ENCODE measurements around the gene UCK2. TPM values are rescaled to one million over a fixed set of nuclear protein-coding genes. Genes with fewer than 3 reads are reported as not detected.

Gene UCK2
- total RNA-seq, 3 donors from 2014 or later (not counting 1 experiment from before 2014, with no cell fraction given), result 12.8 to 20.5 (median 14.4) TPM

DNA sequence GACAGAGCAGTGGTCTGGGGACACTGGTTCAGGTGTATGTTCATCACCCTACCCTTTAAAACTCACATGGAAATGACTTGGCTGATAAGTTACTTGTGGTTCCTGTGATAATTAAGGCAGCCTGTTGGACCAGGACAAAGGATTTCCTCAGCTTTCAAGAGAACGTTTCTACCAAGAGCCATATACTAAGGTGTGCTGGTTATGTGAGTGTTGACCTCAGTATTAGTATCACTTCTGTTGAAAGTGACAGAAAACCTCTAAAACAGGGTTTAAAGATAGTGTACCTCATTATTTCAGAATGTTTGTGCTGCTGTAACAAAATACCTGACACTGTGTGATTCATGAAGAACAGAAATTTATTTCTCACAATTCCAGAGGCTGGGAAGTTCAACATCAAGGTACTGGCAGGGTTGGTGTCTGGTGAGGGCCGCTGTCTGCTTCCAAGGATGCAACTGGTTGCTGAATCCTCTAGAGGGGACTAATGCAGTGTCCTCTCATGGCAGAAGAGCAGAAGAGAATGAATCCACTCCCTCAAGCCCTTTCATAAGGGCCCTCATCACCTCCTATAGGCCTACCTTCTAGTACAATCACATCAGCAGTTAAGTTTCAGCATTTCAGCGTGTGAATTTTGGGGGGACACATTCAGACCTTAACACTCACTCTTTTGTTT, 54.9 kb downstream of the UCK2 start:
- no peaks in the 10 kb centered on the region for H3K27me3 Mint-ChIP-seq (ENCODE audit: low read depth in 2 of 2)
- H3K27ac Mint-ChIP-seq, result no peak overlapping the region

DNA sequence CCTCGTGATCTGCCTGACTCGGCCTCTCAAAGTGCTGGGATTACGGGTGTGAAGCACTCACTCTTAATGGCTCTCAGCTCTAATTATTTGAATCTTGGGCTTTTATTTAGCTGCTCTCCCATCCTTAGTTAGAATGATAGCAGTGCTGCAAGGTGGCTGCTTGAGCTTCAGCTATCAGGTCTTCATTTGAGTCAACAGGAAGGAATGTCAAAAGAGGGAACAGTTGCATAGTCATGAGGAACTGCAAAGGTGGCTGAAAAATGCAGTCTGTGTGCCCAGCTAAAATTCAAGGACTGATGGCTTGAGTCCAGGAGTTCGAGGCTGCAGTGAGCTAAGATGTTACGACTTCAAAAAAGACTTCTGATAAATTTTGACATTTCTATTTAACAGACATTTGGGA, 55.6 kb downstream of the UCK2 start:
- H3K27me3 ChIP-seq (ENCODE audit: control insufficient read depth, insufficient read depth, low read length), result no peaks in the 10 kb centered on the region
- no peak for DNase-seq

More for the DNA sequence above, 54.9 kb downstream of the UCK2 start:
- Mint-ChIP-seq H3K4me3 (no peak overlapping the region), H3K36me3 (no peaks in the 10 kb centered on the region), H3K4me1 (peaks cover 43 to 50% of the 10 kb centered on the region in 2 donors), H3K9me3 (no peaks in the 10 kb centered on the region)
- DNase-seq, result no peak
- ATAC-seq, result no peak
- no peak overlapping the region for H3K27ac ChIP-seq (ENCODE audit: low read length)
- H3K4me1 ChIP-seq (ENCODE audit: control insufficient read depth, insufficient read depth, low read length), result no peaks in the 10 kb centered on the region
- H3K4me3 ChIP-seq (ENCODE audit: low read length), result no peak overlapping the region
- no peaks in the 10 kb centered on the region for H3K36me3 ChIP-seq (ENCODE audit: control insufficient read depth, insufficient read depth, low read length)
- intact Hi-C loops (cut with micrococcal nuclease), result no loop called here
- no peaks in the 10 kb centered on the region for H3K9me3 ChIP-seq (ENCODE audit: control insufficient read depth, insufficient read depth, low read length)
- TF ChIP-seq, protein P1, sequence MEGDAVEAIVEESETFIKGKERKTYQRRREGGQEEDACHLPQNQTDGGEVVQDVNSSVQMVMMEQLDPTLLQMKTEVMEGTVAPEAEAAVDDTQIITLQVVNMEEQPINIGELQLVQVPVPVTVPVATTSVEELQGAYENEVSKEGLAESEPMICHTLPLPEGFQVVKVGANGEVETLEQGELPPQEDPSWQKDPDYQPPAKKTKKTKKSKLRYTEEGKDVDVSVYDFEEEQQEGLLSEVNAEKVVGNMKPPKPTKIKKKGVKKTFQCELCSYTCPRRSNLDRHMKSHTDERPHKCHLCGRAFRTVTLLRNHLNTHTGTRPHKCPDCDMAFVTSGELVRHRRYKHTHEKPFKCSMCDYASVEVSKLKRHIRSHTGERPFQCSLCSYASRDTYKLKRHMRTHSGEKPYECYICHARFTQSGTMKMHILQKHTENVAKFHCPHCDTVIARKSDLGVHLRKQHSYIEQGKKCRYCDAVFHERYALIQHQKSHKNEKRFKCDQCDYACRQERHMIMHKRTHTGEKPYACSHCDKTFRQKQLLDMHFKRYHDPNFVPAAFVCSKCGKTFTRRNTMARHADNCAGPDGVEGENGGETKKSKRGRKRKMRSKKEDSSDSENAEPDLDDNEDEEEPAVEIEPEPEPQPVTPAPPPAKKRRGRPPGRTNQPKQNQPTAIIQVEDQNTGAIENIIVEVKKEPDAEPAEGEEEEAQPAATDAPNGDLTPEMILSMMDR (IDR thresholded peaks at IDR 0.05), result no peak
- 95% methylated on average over 2 of the region's 3 CpGs for WGBS (ENCODE audit: insufficient coverage)
- H3K27me3 ChIP-seq (ENCODE audit: control insufficient read depth, insufficient read depth, low read length), result no peaks in the 10 kb centered on the region

DNA sequence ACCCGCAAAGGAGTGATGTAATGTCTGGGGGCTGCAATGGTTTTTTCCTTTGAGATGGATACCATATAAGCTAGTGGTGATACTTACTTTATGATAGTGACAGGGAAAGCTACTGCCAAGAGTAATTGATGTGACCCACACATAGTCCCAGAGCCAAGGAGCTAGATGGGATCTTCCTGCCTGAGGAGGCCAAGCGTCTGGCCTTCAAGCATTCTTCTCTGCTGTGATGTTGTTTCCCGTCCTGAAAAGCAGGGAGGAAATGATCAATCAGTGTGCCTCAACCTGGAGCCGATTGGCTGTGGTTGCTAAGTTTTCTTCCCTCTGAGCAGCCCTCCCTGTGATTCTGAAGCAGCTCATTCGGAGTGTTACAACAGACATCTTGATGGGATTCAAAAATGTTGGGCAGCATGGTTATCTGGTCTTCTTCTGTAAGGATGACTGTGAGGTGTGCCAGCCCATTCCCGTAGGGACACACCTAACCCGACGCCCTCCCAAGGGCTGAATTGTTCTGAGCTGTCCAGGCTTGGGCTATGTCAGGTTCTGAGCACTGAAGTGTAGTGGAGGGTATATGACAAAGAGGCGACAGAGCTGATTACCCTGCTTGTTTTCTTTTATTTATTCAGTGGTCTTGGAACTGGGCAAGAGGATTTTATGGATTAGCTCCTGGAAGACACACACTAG, 56.7 kb downstream of the UCK2 start:
- ATAC-seq (no peak), DNase-seq (no peak)
- Mint-ChIP-seq H3K36me3 (no peaks in the 10 kb centered on the region), H3K4me1 (peaks cover 41 to 52% of the 10 kb centered on the region in 2 donors), H3K27me3 (ENCODE audit: low read depth in 2 of 2) (no peaks in the 10 kb centered on the region), H3K4me3 (no peak overlapping the region), H3K27ac (peak overlapping the region in 1 of 2 donors; percentile 6), H3K9me3 (no peaks in the 10 kb centered on the region)
- H3K36me3 ChIP-seq (ENCODE audit: control insufficient read depth, insufficient read depth, low read length), result no peaks in the 10 kb centered on the region
- TF ChIP-seq, protein P1 (IDR thresholded peaks at IDR 0.05), result no peak
- WGBS (ENCODE audit: insufficient coverage), result 88% methylated on average over 9 of the region's 9 CpGs
- no peak overlapping the region for H3K27ac ChIP-seq (ENCODE audit: low read length)
- no peaks in the 10 kb centered on the region for H3K9me3 ChIP-seq (ENCODE audit: control insufficient read depth, insufficient read depth, low read length)
- no peaks in the 10 kb centered on the region for H3K4me1 ChIP-seq (ENCODE audit: control insufficient read depth, insufficient read depth, low read length)
- H3K27me3 ChIP-seq (ENCODE audit: control insufficient read depth, insufficient read depth, low read length), result no peaks in the 10 kb centered on the region
- H3K4me3 ChIP-seq (ENCODE audit: low read length), result no peak overlapping the region
- intact Hi-C loops (cut with micrococcal nuclease), result no loop called here

More for the DNA sequence above, 55.6 kb downstream of the UCK2 start:
- Histone ChIP-seq H3K4me1 (ENCODE audit: control insufficient read depth, insufficient read depth, low read length) (no peaks in the 10 kb centered on the region), H3K27ac (ENCODE audit: low read length) (no peak overlapping the region), H3K4me3 (ENCODE audit: low read length) (no peak overlapping the region), H3K36me3 (ENCODE audit: control insufficient read depth, insufficient read depth, low read length) (no peaks in the 10 kb centered on the region), H3K9me3 (ENCODE audit: control insufficient read depth, insufficient read depth, low read length) (no peaks in the 10 kb centered on the region)
- intact Hi-C loops (cut with micrococcal nuclease), result no loop called here
- Mint-ChIP-seq H3K4me3 (no peak overlapping the region), H3K36me3 (no peaks in the 10 kb centered on the region), H3K27me3 (ENCODE audit: low read depth in 2 of 2) (no peaks in the 10 kb centered on the region), H3K9me3 (no peaks in the 10 kb centered on the region), H3K27ac (no peak overlapping the region), H3K4me1 (peaks cover 43 to 51% of the 10 kb centered on the region in 2 donors)
- WGBS (ENCODE audit: insufficient coverage), result 98% methylated on average over 5 of the region's 5 CpGs
- TF ChIP-seq, protein P1 (IDR thresholded peaks at IDR 0.05), result no peak
- no peak for ATAC-seq
